Measurements from ENCODE around the gene SPATA22.
"Not testable (repeated sequence)": the region's sequence is repeated elsewhere in the genome, so short reads cannot be mapped to it uniquely, and the experiment has no call there.

SPATA22 gene

DNA sequence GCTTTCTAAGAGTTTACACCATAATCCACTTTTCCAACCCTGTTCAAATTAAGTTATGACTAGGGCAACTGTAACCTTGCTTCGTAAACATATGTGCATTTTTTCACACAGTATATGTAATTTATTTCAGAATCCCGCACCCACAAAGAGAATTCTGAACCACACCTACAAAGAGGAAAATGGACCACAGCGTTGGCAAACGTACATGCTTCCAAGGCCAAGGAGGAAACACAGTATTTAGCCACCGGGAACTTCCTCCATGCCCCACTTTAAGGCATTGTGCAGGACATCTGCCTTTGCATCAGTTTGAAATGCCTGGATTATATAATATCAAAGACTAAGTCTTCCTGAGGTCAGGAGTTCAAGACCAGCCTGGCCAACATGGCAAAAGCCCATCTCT is 2.1 kb downstream of the SPATA22 start:
- no peak for DNase-seq

DNA sequence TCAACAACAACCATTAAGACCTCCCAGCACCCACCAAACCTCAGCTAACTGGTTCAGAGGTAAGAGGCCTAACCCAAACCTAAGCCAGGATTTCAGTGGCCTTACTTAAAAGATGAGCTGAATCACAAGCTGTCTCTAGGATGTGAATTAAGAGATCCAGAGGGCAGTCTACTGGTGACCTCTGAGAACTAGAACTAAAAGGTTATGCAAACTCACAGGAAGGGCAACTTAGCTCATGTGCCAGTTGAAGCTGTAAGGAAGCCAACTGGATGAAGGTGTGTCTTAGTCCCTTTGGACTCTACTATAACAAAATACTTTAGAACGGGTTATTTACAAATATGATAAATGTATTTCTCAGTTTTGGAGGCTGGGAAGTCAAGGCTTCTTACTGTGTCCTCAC is 5.3 kb downstream of the SPATA22 start:
- DNase-seq = not testable (repeated sequence)

- DNase-seq = no peak
These were observed 23.5 kb downstream of the SPATA22 start for GRCh38 chr17:3448059-3448665.

- no peak for DNase-seq
These were observed 24.0 kb downstream of the SPATA22 start for GRCh38 chr17:3447625-3448024.

DNA sequence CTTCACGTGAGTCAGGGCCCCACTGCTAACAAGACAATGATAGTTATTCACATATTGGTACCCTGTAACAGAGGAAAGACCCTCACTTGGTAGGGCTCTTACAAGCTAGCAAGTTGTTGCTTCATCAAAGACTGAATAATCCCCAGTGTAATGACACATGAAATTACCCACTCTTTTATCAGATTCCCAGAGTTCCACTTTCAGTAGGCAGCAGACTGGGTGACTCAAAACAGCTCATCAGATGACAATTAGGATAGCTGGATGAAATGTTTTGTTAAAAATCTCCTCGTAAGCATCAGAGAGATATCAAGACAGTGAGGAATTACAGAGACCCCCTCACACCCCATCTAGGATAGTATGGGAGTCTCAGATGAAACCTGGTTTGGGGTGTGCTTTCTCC is 31.2 kb downstream of the SPATA22 start:
- no peak for DNase-seq

DNA sequence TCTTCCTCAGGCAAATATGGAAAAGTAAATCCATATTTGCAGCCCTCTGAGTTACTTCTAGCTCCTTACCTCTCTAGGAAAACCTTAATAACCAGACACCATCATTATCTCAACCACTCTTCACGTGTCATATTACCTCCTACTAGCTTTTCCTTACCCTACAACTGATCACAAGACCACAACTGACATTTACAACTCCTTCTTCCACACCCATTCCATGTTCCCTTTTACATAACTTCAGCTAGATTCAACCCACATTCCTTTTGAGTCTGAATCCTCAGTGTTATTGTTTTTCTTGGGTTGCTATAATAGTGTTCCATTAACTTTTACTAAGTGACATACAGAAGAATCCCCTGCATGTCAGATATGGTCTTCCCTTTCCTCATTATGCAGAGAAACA is 33.3 kb downstream of the SPATA22 start:
- DNase-seq = no peak

- no peak for DNase-seq
These were observed 37.9 kb downstream of the SPATA22 start, which contains the start of gene OR1E2 for GRCh38 chr17:3433741-3434140. Gene OR1E2, minus strand, starts transcription at chr17:3433841. Its CDS starts 0 bp downstream, at chr17:3433841.

DNA sequence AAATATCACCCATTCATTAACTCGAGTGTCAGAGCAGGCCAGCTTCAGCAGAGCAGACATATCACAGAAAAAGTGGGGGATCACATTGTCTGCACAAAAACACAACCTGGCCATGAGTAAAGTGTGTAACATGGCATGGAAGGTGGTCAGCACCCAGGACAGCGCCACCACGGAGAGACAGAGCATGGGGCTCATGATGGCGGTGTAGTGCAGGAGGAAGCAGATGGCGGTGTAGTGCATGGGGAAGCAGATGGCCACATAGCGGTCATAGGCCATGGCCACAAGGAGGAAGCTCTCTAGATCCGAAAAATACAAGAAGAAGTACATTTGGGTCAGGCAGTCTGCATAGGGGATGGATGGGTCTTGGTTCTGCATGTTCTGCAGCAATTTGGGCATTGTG is 38.4 kb downstream of the SPATA22 start:
- not testable (repeated sequence) for DNase-seq

- DNase-seq = no peak
These were observed 53.4 kb downstream of the SPATA22 start for GRCh38 chr17:3418222-3418621.

DNA sequence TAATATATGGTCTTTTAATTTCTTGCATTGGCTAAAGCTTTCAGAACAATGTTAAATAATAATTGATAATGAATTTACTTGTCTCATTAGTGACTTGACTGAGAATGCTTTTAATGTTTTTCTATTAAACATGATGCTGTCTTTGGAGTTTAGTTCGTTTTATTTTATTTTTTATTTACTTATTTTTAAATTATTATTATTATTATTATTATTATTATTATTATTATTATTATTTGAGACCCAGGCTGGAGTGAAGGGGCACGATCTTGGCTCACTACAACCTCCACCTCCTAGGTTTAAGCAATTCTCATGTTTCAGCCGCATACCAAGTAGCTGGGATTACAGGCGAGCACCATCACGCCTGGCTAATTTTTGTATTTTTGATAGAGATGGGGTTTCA is 56.0 kb downstream of the SPATA22 start:
- no peak for DNase-seq

GRCh38 chr17:3412216-3412615 is 59.4 kb downstream of the SPATA22 start:
- not testable (repeated sequence) for DNase-seq

- DNase-seq = no peak
These were observed 60.5 kb downstream of the SPATA22 start, which contains the start of gene OR3A3 for GRCh38 chr17:3411070-3411469. Gene OR3A3, plus strand, starts transcription at chr17:3411370.

DNA sequence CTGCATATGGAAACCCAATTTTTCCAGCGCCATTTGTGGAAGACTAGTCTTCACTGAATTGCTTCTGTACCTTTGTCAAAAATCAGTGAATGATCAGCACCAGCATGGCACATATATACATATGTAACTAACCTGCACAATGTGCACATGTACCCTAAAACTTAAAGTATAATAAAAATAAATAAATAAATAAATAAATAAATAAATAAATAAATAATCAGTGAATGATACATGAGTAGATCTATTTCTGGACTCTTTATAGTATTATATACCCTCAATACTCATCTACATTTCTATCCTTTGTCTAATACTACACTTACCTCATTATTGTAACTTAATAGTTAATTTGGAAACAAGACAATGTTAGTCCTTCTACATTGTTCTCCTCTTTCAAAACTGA is 67.8 kb downstream of the SPATA22 start:
- DNase-seq = not testable (repeated sequence)

DNA sequence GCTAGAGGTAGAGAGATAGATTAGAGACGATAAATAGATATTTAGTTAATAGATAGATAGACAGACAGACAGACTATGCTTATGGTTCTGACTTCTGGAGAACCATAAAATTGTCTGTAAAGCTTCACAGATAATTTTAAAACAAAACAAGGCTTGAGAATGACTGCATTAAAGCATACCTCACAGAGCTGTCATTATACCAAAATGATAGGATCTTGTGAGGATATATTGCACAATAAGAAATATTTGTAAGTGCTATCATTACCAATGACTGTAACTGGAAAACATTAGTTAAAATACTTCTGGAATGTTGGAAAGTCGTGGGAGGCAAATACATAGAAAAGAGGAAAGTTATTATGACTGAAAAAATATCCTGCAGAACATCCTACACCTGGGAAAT is 69.8 kb downstream of the SPATA22 start:
- no peak for DNase-seq

DNA sequence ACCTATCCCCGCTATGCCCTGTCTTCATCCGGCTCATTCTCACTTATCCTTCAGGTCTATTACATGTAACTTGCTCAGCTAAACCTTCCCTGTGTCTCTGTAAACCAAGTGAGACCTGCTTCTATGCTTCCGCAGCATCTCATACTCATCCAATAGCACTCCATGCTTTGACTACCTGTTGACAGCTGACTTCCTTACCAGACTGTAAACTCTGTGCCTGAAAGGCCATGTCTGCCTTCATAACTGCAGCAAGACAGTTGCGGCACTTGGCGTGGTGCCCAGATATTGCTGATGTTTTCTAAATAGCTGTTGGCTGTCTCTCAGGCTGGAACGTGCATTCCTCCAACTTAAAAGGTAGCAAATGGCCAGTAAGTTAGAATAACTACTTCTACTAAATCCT is 71.6 kb downstream of the SPATA22 start:
- DNase-seq = no peak

- DNase-seq = no peak
These were observed 73.3 kb downstream of the SPATA22 start, which contains the start of gene OR1E1 for GRCh38 chr17:3398310-3398709. Gene OR1E1, minus strand, starts transcription at chr17:3398410. Its CDS starts 0 bp downstream, at chr17:3398410.

DNA sequence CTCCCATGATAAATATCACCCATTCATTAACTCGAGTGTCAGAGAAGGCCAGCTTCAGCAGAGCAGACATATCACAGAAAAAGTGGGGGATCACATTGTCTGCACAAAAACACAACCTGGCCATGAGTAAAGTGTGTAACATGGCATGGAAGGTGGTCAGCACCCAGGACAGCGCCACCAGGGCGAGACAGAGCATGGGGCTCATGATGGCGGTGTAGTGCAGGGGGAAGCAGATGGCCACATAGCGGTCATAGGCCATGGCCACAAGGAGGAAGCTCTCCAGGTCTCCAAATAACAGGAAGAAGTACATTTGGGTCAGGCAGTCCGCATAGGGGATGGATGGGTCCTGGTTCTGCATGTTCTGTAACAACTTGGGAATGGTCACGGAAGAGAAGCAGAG is 73.8 kb downstream of the SPATA22 start:
- not testable (repeated sequence) for DNase-seq

All from fibroblast of skin of right biceps (primary cell).